Fibroblast of the conjunctiva (primary cell): ENCODE measurements around the gene LPIN1.
A peak's percentile ranks its signal among the peaks of the same experiment; 100 is the strongest.
"Not testable (repeated sequence)": the region's sequence is repeated elsewhere in the genome, so short reads cannot be mapped to it uniquely, and the experiment has no call there.

Experiments used
- DNase-seq: peaks from one replicate; pipeline ENCODE4 v3.0.0-alpha.2; 2010; ENCODE audit warnings: low read depth

LPIN1 gene

GRCh38 chr2:11811036-11811654, 64.7 kb downstream of the LPIN1 start:
- no peak for DNase-seq

GRCh38 chr2:11812466-11813248, 66.2 kb downstream of the LPIN1 start:
- DNase-seq, result no peak

GRCh38 chr2:11813345-11813744, 66.9 kb downstream of the LPIN1 start:
- not testable (repeated sequence) for DNase-seq

- no peak for DNase-seq
Observed at GRCh38 chr2:11813951-11814350, 67.5 kb downstream of the LPIN1 start.

GRCh38 chr2:11814979-11815510, 68.6 kb downstream of the LPIN1 start:
- no peak for DNase-seq

- DNase-seq, result not testable (repeated sequence)
Observed at GRCh38 chr2:11816935-11817334, 70.5 kb downstream of the LPIN1 start.

GRCh38 chr2:11819235-11819729, 72.8 kb downstream of the LPIN1 start:
- no peak for DNase-seq

GRCh38 chr2:11820650-11821049, 74.2 kb downstream of the LPIN1 start:
- no peak for DNase-seq

GRCh38 chr2:11821705-11822104, 75.3 kb downstream of the LPIN1 start:
- no peak for DNase-seq

GRCh38 chr2:11822359-11822745, 75.9 kb downstream of the LPIN1 start:
- DNase-seq, result not testable (repeated sequence)

- no peak for DNase-seq
Observed at GRCh38 chr2:11822746-11823451, 76.5 kb downstream of the LPIN1 start.

- DNase-seq, result no peak
Observed at GRCh38 chr2:11824901-11825828, 78.7 kb downstream of the LPIN1 start.

- DNase-seq, result no peak
Observed at GRCh38 chr2:11827547-11827946, 81.1 kb downstream of the LPIN1 start.

- DNase-seq, result no peak
Observed at GRCh38 chr2:11828933-11829323, 82.5 kb downstream of the LPIN1 start.

GRCh38 chr2:11829324-11829946, 83.0 kb downstream of the LPIN1 start:
- DNase-seq, result peak; percentile 28

- peak; percentile 95 for DNase-seq
Observed at GRCh38 chr2:11829947-11830707, 83.7 kb downstream of the LPIN1 start.

- DNase-seq, result no peak
Observed at GRCh38 chr2:11830708-11831301, 84.4 kb downstream of the LPIN1 start.

- DNase-seq, result no peak
Observed at GRCh38 chr2:11831415-11831814, 85.0 kb downstream of the LPIN1 start.

GRCh38 chr2:11832531-11832930, 86.1 kb downstream of the LPIN1 start:
- DNase-seq, result no peak

- peak; percentile 20 for DNase-seq
Observed at GRCh38 chr2:11833601-11834000, 87.2 kb downstream of the LPIN1 start.
